ENCODE data around the gene RAB12. TPM values are rescaled to one million over a fixed set of nuclear protein-coding genes. Genes with fewer than 3 reads are reported as not detected.

RAB12 gene
- total and polyA plus RNA-seq, 2 of the 13 experiments (the other 11 are each of a cell fraction or from before 2014, with no cell fraction given), result 9.5 to 25.3 TPM

DNA sequence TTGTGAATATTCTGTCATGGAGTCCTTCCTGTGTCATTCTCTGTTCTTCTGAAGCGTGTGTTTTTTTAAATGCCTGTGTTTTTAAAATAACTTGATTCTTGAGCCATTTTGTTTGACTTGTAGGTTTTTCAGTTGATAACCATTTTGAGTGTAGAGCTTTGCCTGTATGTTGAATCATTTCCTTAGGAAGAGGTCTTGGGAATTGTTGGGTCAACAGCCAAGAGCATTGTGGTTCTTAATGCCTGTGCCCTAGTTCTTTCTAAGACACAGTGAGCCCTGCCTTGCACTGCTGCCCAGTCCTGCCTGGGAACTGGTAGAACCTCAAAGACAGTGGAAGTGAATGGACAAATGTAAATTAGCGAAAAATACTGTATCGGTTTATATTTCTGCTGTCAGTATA, 25.9 kb downstream of the RAB12 start (continued):
- TF ChIP-seq, protein P1, sequence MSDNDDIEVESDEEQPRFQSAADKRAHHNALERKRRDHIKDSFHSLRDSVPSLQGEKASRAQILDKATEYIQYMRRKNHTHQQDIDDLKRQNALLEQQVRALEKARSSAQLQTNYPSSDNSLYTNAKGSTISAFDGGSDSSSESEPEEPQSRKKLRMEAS (IDR thresholded peaks at IDR 0.05), result no peak
- TF ChIP-seq POLR2G (IDR thresholded peaks at IDR 0.05; ENCODE audit: low read depth, low read length) (no peak), GLI4 (CRISPR knock-in tag; IDR thresholded peaks at IDR 0.05; ENCODE audit: borderline replicate concordance) (no peak), ZNF503 (CRISPR knock-in tag; IDR thresholded peaks at IDR 0.05) (no peak), ARNT (IDR thresholded peaks at IDR 0.05) (no peak), HHEX (CRISPR knock-in tag; IDR thresholded peaks at IDR 0.05) (no peak), TBX3 (IDR thresholded peaks at IDR 0.05; ENCODE audit: borderline replicate concordance) (no peak), NFIB (CRISPR knock-in tag; IDR thresholded peaks at IDR 0.05; ENCODE audit: borderline replicate concordance) (no peak), ZSCAN5A (CRISPR knock-in tag; IDR thresholded peaks at IDR 0.05; ENCODE audit: borderline replicate concordance) (no peak), ZMYM3 (CRISPR knock-in tag; IDR thresholded peaks at IDR 0.05) (no peak), HIVEP1 (CRISPR knock-in tag; IDR thresholded peaks at IDR 0.05) (no peak), ZBTB34 (CRISPR knock-in tag; IDR thresholded peaks at IDR 0.05) (no peak), STAG1 (CRISPR knock-in tag; IDR thresholded peaks at IDR 0.05) (no peak)
- TF ChIP-seq, protein P2, sequence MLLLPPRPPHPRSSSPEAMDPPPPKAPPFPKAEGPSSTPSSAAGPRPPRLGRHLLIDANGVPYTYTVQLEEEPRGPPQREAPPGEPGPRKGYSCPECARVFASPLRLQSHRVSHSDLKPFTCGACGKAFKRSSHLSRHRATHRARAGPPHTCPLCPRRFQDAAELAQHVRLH (CRISPR knock-in tag; IDR thresholded peaks at IDR 0.05; ENCODE audit: borderline replicate concordance, low read depth), result no peak

Measured in HepG2 (cell line).